ENCODE measurements around the gene SLC8A2. TPM values are rescaled to one million over a fixed set of nuclear protein-coding genes. Genes with fewer than 3 reads are reported as not detected.

Gene SLC8A2
- total RNA-seq, 2 experiments from 2014 or later, result 0.13 to 0.36 TPM

GRCh38 chr19:47438793-47439220 is 32.9 kb downstream of the SLC8A2 start:
- no peak overlapping the region for H3K27ac ChIP-seq (ENCODE audit: low read depth, low read length, poor library complexity, severe bottlenecking)
- H3K36me3 ChIP-seq (ENCODE audit: insufficient read depth, low read length), result no peaks in the 10 kb centered on the region
- H3K4me3 ChIP-seq (ENCODE audit: low read depth, low read length, poor library complexity, severe bottlenecking), result no peak overlapping the region
- no peaks in the 10 kb centered on the region for H3K4me1 ChIP-seq (ENCODE audit: insufficient read depth, low read length, poor library complexity, severe bottlenecking)
- peak; percentile 27 for DNase-seq (ENCODE audit: low spot score)
- H4K20me1 ChIP-seq (ENCODE audit: insufficient read depth, low read length), result no peaks in the 10 kb centered on the region
- H2AFZ ChIP-seq (ENCODE audit: low read length), result no peak overlapping the region
- no peaks in the 10 kb centered on the region for H3K79me2 ChIP-seq (ENCODE audit: insufficient read depth, low read depth, low read length)
- H3K9me3 ChIP-seq (ENCODE audit: low read length), result no peaks in the 10 kb centered on the region
- TF ChIP-seq CTCF (conservative IDR thresholded peaks at IDR 0.05; ENCODE audit: low read length), result no peak
- TF ChIP-seq EZH2phosphoT487 (IDR thresholded peaks at IDR 0.05; ENCODE audit: borderline replicate concordance, low read depth, low read length), result no peak
- no TSS peak for BruUV-seq (replicated peaks)
- ChIA-PET CTCF (ENCODE audit: unreplicated experiment) (no interaction called here), POLR2A (interaction anchor here (0.7 kb wide), 1 partner anchor 115 kb away, joined by 3 read pairs; no protein-coding TSS in a partner anchor)
- H3K9me2 ChIP-seq (ENCODE audit: insufficient read depth, low read length), result no peaks in the 10 kb centered on the region
- peak overlapping the region; percentile 23; the same call in 1 of the 2 replicates for H3K4me2 ChIP-seq (ENCODE audit: low read length)
- intact Hi-C loops (cut with micrococcal nuclease; ENCODE audit: unreplicated experiment), result no loop called here

GRCh38 chr19:47437500-47437899 is 34.2 kb downstream of the SLC8A2 start:
- Histone ChIP-seq H4K20me1 (ENCODE audit: insufficient read depth, low read length) (no peaks in the 10 kb centered on the region), H3K4me2 (ENCODE audit: low read length) (no peak overlapping the region), H3K9me2 (ENCODE audit: insufficient read depth, low read length) (no peaks in the 10 kb centered on the region), H2AFZ (ENCODE audit: low read length) (no peak overlapping the region), H3K27ac (ENCODE audit: low read depth, low read length, poor library complexity, severe bottlenecking) (no peak overlapping the region), H3K4me1 (ENCODE audit: insufficient read depth, low read length, poor library complexity, severe bottlenecking) (peaks cover 10% of the 10 kb centered on the region), H3K79me2 (ENCODE audit: insufficient read depth, low read depth, low read length) (no peaks in the 10 kb centered on the region), H3K36me3 (ENCODE audit: insufficient read depth, low read length) (no peaks in the 10 kb centered on the region), H3K9me3 (ENCODE audit: low read length) (no peaks in the 10 kb centered on the region), H3K4me3 (ENCODE audit: low read depth, low read length, poor library complexity, severe bottlenecking) (no peak overlapping the region)
- ChIA-PET POLR2A (no interaction called here), CTCF (ENCODE audit: unreplicated experiment) (no interaction called here)
- no peak for DNase-seq (ENCODE audit: low spot score)
- no TSS peak for BruUV-seq (replicated peaks)
- no peak for TF ChIP-seq EZH2phosphoT487 (IDR thresholded peaks at IDR 0.05; ENCODE audit: borderline replicate concordance, low read depth, low read length)
- no peak for TF ChIP-seq CTCF (conservative IDR thresholded peaks at IDR 0.05; ENCODE audit: low read length)
- intact Hi-C loops (cut with micrococcal nuclease; ENCODE audit: unreplicated experiment), result loop anchor here (2.0 kb wide), 2 partner anchors 47 to 77 kb away; partner anchors contain the start of genes KPTN and NAPA

- Histone ChIP-seq H2AFZ (ENCODE audit: low read length) (no peak overlapping the region), H3K4me2 (ENCODE audit: low read length) (0 out of 2 replicates have a peak overlapping the region, but pooled peaks have one; percentile 7), H3K9me3 (ENCODE audit: low read length) (no peaks in the 10 kb centered on the region), H4K20me1 (ENCODE audit: insufficient read depth, low read length) (no peaks in the 10 kb centered on the region), H3K4me3 (ENCODE audit: low read depth, low read length, poor library complexity, severe bottlenecking) (no peak overlapping the region), H3K4me1 (ENCODE audit: insufficient read depth, low read length, poor library complexity, severe bottlenecking) (peaks cover 14% of the 10 kb centered on the region), H3K27ac (ENCODE audit: low read depth, low read length, poor library complexity, severe bottlenecking) (no peak overlapping the region), H3K79me2 (ENCODE audit: insufficient read depth, low read depth, low read length) (no peaks in the 10 kb centered on the region), H3K36me3 (ENCODE audit: insufficient read depth, low read length) (no peaks in the 10 kb centered on the region), H3K9me2 (ENCODE audit: insufficient read depth, low read length) (no peaks in the 10 kb centered on the region)
- DNase-seq (ENCODE audit: low spot score), result peak; percentile 80
- intact Hi-C loops (cut with micrococcal nuclease; ENCODE audit: unreplicated experiment), result loop anchor here (1.0 to 2.0 kb wide), 5 partner anchors 48 to 306 kb away; partner anchors contain the start of genes KPTN and NAPA
- ChIA-PET POLR2A (no interaction called here), CTCF (ENCODE audit: unreplicated experiment) (interaction anchor here (0.7 to 1.2 kb wide), 3 partner anchors 8 to 271 kb away, joined by 3 to 7 read pairs (median 4); no protein-coding TSS in a partner anchor)
- TF ChIP-seq EZH2phosphoT487 (IDR thresholded peaks at IDR 0.05; ENCODE audit: borderline replicate concordance, low read depth, low read length) (no peak), CTCF (conservative IDR thresholded peaks at IDR 0.05; ENCODE audit: low read length) (peak; percentile 94)
- BruUV-seq (replicated peaks), result no TSS peak
These were observed 34.8 kb downstream of the SLC8A2 start for GRCh38 chr19:47436712-47437401.

Measured in OCI-LY7 (cell line).